Measurements from ENCODE around the gene NTF3. TPM values are rescaled to one million over a fixed set of nuclear protein-coding genes. Genes with fewer than 3 reads are reported as not detected.

The NTF3 gene
- polyA plus RNA-seq, 1 donor (not counting 4 experiments of a cell fraction or from before 2014, with no cell fraction given): not detected

- Histone ChIP-seq H4K20me1 (ENCODE audit: control insufficient read depth, extremely low read depth, insufficient read depth, low read length) (no peaks in the 10 kb centered on the region), H3K79me2 (ENCODE audit: control insufficient read depth, insufficient read depth, low read length) (no peaks in the 10 kb centered on the region), H3K9me1 (ENCODE audit: control insufficient read depth, extremely low read depth, insufficient read depth, low read length) (no peaks in the 10 kb centered on the region), H3K4me1 (ENCODE audit: control insufficient read depth, extremely low read depth, insufficient read depth, low read length) (no peaks in the 10 kb centered on the region), H3K9ac (ENCODE audit: control insufficient read depth, extremely low read depth, insufficient read depth, low read length) (no peak overlapping the region), H3K36me3 (ENCODE audit: control insufficient read depth in 2 of 2, extremely low read depth in 1 of 2, insufficient read depth in 2 of 2, low read length in 2 of 2) (no peaks in the 10 kb centered on the region), H3K9me3 (ENCODE audit: control insufficient read depth, low read depth, low read length) (no peaks in the 10 kb centered on the region), H2AFZ (ENCODE audit: control insufficient read depth, low read length) (no peak overlapping the region), H3K4me2 (ENCODE audit: control insufficient read depth, extremely low read depth, insufficient read depth, low read depth, low read length) (no peak overlapping the region), H3K27ac (ENCODE audit: control insufficient read depth, insufficient read depth, low read length) (no peak overlapping the region), H3K4me3 (ENCODE audit: control insufficient read depth in 2 of 3, extremely low read depth in 1 of 3, insufficient read depth in 2 of 3, low read depth in 1 of 3, low read length in 3 of 3) (no peak overlapping the region), H3K27me3 (ENCODE audit: control insufficient read depth, extremely low read depth, insufficient read depth, low read length) (no peaks in the 10 kb centered on the region)
- FAIRE-seq (no peak), DNase-seq (ENCODE audit: low read depth, low spot score) (no peak)
- dilution Hi-C loops (cut with MboI; ENCODE audit: extremely low pct_ligation_motif_present, low sequenced_read_pairs): no loop called here
- TF ChIP-seq EZH2 (IDR thresholded peaks at IDR 0.05; ENCODE audit: low read length) (no peak), CTCF (optimal IDR thresholded peaks at IDR 0.05 in 1 of 3, IDR thresholded peaks at IDR 0.05 in 1 of 3, conservative IDR thresholded peaks at IDR 0.05 in 1 of 3; ENCODE audit: extremely low read depth in 1 of 3, insufficient read depth in 2 of 3, low read length in 3 of 3) (no peak)
Observed at GRCh38 chr12:5489017-5489416, 57.1 kb downstream of the NTF3 start.

- Histone ChIP-seq H3K9me1 (ENCODE audit: control insufficient read depth, extremely low read depth, insufficient read depth, low read length) (no peaks in the 10 kb centered on the region), H2AFZ (ENCODE audit: control insufficient read depth, low read length) (no peak overlapping the region), H4K20me1 (ENCODE audit: control insufficient read depth, extremely low read depth, insufficient read depth, low read length) (no peaks in the 10 kb centered on the region), H3K4me1 (ENCODE audit: control insufficient read depth, extremely low read depth, insufficient read depth, low read length) (no peaks in the 10 kb centered on the region), H3K79me2 (ENCODE audit: control insufficient read depth, insufficient read depth, low read length) (no peaks in the 10 kb centered on the region), H3K4me3 (ENCODE audit: control insufficient read depth in 2 of 3, extremely low read depth in 1 of 3, insufficient read depth in 2 of 3, low read depth in 1 of 3, low read length in 3 of 3) (no peak overlapping the region), H3K27me3 (ENCODE audit: control insufficient read depth, extremely low read depth, insufficient read depth, low read length) (no peaks in the 10 kb centered on the region), H3K36me3 (ENCODE audit: control insufficient read depth in 2 of 2, extremely low read depth in 1 of 2, insufficient read depth in 2 of 2, low read length in 2 of 2) (no peaks in the 10 kb centered on the region), H3K9me3 (ENCODE audit: control insufficient read depth, low read depth, low read length) (no peaks in the 10 kb centered on the region), H3K27ac (ENCODE audit: control insufficient read depth, insufficient read depth, low read length) (no peak overlapping the region), H3K9ac (ENCODE audit: control insufficient read depth, extremely low read depth, insufficient read depth, low read length) (no peak overlapping the region), H3K4me2 (ENCODE audit: control insufficient read depth, extremely low read depth, insufficient read depth, low read depth, low read length) (no peak overlapping the region)
- no peak for TF ChIP-seq EZH2 (IDR thresholded peaks at IDR 0.05; ENCODE audit: low read length)
- no peak for TF ChIP-seq CTCF (optimal IDR thresholded peaks at IDR 0.05 in 1 of 3, IDR thresholded peaks at IDR 0.05 in 1 of 3, conservative IDR thresholded peaks at IDR 0.05 in 1 of 3; ENCODE audit: extremely low read depth in 1 of 3, insufficient read depth in 2 of 3, low read length in 3 of 3)
- dilution Hi-C loops (cut with MboI; ENCODE audit: extremely low pct_ligation_motif_present, low sequenced_read_pairs): loop anchor here (10.0 kb wide), 1 partner anchor 425 kb away; no protein-coding TSS in a partner anchor
- DNase-seq (ENCODE audit: low read depth, low spot score): no peak
- no peak for FAIRE-seq
Observed at GRCh38 chr12:5489760-5490406, 58.0 kb downstream of the NTF3 start.
